TTC549 (cell line): Measurements from ENCODE around the gene DGCR6L.
"Not testable (repeated sequence)": the region's sequence is repeated elsewhere in the genome, so short reads cannot be mapped to it uniquely, and the experiment has no call there.

Experiments used
- FAIRE-seq: peaks from 2 replicates; lab custom pipeline; 2012; peaks lifted over from hg19 to GRCh38; lab: Jason Lieb, UNC

The DGCR6L gene

GRCh38 chr22:20308806-20309650, 10.8 kb downstream of the DGCR6L start:
- not testable (repeated sequence) for FAIRE-seq

GRCh38 chr22:20307448-20308447, 12.1 kb downstream of the DGCR6L start:
- not testable (repeated sequence) for FAIRE-seq

GRCh38 chr22:20306646-20307447, 13.0 kb downstream of the DGCR6L start:
- not testable (repeated sequence) for FAIRE-seq

GRCh38 chr22:20305894-20306645, 13.8 kb downstream of the DGCR6L start:
- no peak for FAIRE-seq

GRCh38 chr22:20305230-20305893, 14.5 kb downstream of the DGCR6L start:
- FAIRE-seq = not testable (repeated sequence)

GRCh38 chr22:20304646-20305045, 15.2 kb downstream of the DGCR6L start:
- no peak for FAIRE-seq

- FAIRE-seq = not testable (repeated sequence)
Observed at GRCh38 chr22:20303229-20303534, 16.7 kb downstream of the DGCR6L start.

GRCh38 chr22:20302438-20303228, 17.2 kb downstream of the DGCR6L start:
- FAIRE-seq = no peak

GRCh38 chr22:20299746-20300136, 20.1 kb downstream of the DGCR6L start:
- FAIRE-seq = no peak

- FAIRE-seq = no peak
Observed at GRCh38 chr22:20298803-20299745, 20.8 kb downstream of the DGCR6L start.

GRCh38 chr22:20298110-20298802, 21.6 kb downstream of the DGCR6L start:
- no peak for FAIRE-seq

- FAIRE-seq = no peak
Observed at GRCh38 chr22:20297414-20298109, 22.3 kb downstream of the DGCR6L start.

- FAIRE-seq = no peak
Observed at GRCh38 chr22:20296598-20296997, 23.3 kb downstream of the DGCR6L start.

- no peak for FAIRE-seq
Observed at GRCh38 chr22:20295262-20296064, 24.4 kb downstream of the DGCR6L start.

GRCh38 chr22:20292673-20293232, 27.1 kb downstream of the DGCR6L start:
- FAIRE-seq = no peak

- no peak for FAIRE-seq
Observed at GRCh38 chr22:20292108-20292507, 27.8 kb downstream of the DGCR6L start.
